OCI-LY7 (cell line): Measurements from ENCODE around the gene TPCN2. TPM values are rescaled to one million over a fixed set of nuclear protein-coding genes. Genes with fewer than 3 reads are reported as not detected.

Source experiments
- BruUV-seq: library from RNA; stranded (reverse); fragments of 400-500 nt; replicated peaks from 2 replicates; lab custom pipeline; 2021; lab: Mats Ljungman, UMichigan
- CTCF ChIA-PET: fragments of 300-600 bp; sonication (Branson Sonifier 250); formaldehyde crosslinking; loops from one replicate; lab custom pipeline; 2022; ENCODE audit warnings: antibody characterized with exemption; ENCODE audit not compliant: unreplicated experiment; lab: Charles Lee
- POLR2A ChIA-PET: fragments of 300-600 bp; sonication (Branson Sonifier 250); formaldehyde crosslinking; loops from one replicate; lab custom pipeline; 2022; ENCODE audit warnings: antibody characterized with exemption; lab: Charles Lee
- DNase-seq: peaks from one replicate; pipeline ENCODE4 v3.0.0-alpha.2; 2015; ENCODE audit warnings: low spot score
- H2AFZ ChIP-seq: fragments of 200-600 bp; sonication (generic), shearing (Covaris generic); 2 replicates; pipeline ENCODE4 v1.6.1; 2014; ENCODE audit warnings: mild to moderate bottlenecking, antibody characterized with exemption, low read length, moderate library complexity
- H3K27ac ChIP-seq: fragments of 200-600 bp; sonication (generic); 2 replicates; pipeline ENCODE4 v1.5.1; 2014; ENCODE audit warnings: mixed run types, low read depth, mild to moderate bottlenecking, moderate library complexity, low read length, inconsistent platforms; ENCODE audit not compliant: poor library complexity, severe bottlenecking
- H3K36me3 ChIP-seq: fragments of 200-600 bp; sonication (generic); 2 replicates; pipeline ENCODE4 v1.6.1; 2014; ENCODE audit warnings: mild to moderate bottlenecking, antibody characterized with exemption, low read length, moderate library complexity, mixed read lengths; ENCODE audit not compliant: insufficient read depth
- H3K4me1 ChIP-seq: fragments of 200-600 bp; sonication (generic); 2 replicates; pipeline ENCODE4 v1.5.1; 2014; ENCODE audit warnings: mild to moderate bottlenecking, low read length; ENCODE audit not compliant: insufficient read depth, poor library complexity, severe bottlenecking
- H3K4me2 ChIP-seq: fragments of 200-600 bp; sonication (generic); 2 replicates; pipeline ENCODE4 v1.6.1; 2014; ENCODE audit warnings: mild to moderate bottlenecking, low read length
- H3K4me3 ChIP-seq: fragments of 200-600 bp; sonication (generic); 2 replicates; pipeline ENCODE4 v1.5.1; 2014; ENCODE audit warnings: mild to moderate bottlenecking, low read depth, low read length; ENCODE audit not compliant: poor library complexity, severe bottlenecking
- H3K79me2 ChIP-seq: fragments of 200-600 bp; sonication (generic); 2 replicates; pipeline ENCODE4 v1.6.1; 2016; ENCODE audit warnings: low read depth, mild to moderate bottlenecking, low read length, moderate library complexity, mixed read lengths; ENCODE audit not compliant: insufficient read depth
- H3K9me2 ChIP-seq: fragments of 200-600 bp; sonication (generic); 2 replicates; pipeline ENCODE4 v1.6.1; 2016; ENCODE audit warnings: mild to moderate bottlenecking, low read length, mixed read lengths; ENCODE audit not compliant: insufficient read depth
- H3K9me3 ChIP-seq: fragments of 200-600 bp; sonication (generic); 2 replicates; pipeline ENCODE4 v1.6.1; 2014; ENCODE audit warnings: mild to moderate bottlenecking, mixed run types, low read length, mixed read lengths
- H4K20me1 ChIP-seq: fragments of 200-600 bp; sonication (generic); 2 replicates; pipeline ENCODE4 v1.6.1; 2014; ENCODE audit warnings: mild to moderate bottlenecking, antibody characterized with exemption, low read length, moderate library complexity, mixed read lengths; ENCODE audit not compliant: insufficient read depth
- CTCF ChIP-seq: fragments of 200-600 bp; sonication (generic); conservative IDR thresholded peaks from 2 replicates; pipeline ENCODE4 v1.5.1; 2014; ENCODE audit warnings: mild to moderate bottlenecking, antibody characterized with exemption, low read length, moderate library complexity, mixed read lengths
- EZH2phosphoT487 ChIP-seq: fragments of 200-600 bp; sonication (generic); IDR thresholded peaks from 2 replicates; pipeline ENCODE4 v1.6.1; 2018; ENCODE audit warnings: low read depth, borderline replicate concordance, mild to moderate bottlenecking, mixed run types, antibody characterized with exemption, low read length, moderate library complexity, mixed read lengths
- intact Hi-C: fragments of 100-400 bp; cut with micrococcal nuclease; formaldehyde crosslinking; loops from one replicate; pipeline ENCODE4 v1.10.0; 2022; ENCODE audit not compliant: unreplicated experiment
- total RNA-seq, 2 experiments: library from RNA; depleted of rRNA in 1 of 2; stranded (reverse); fragments of >200 nt in 1 of 2; shearing (Covaris generic) in 1 of 2; gene quantifications; 2 replicates each; pipeline ENCODE4 v1.2.3, GENCODE V29; 2014 to 2022

TPCN2 gene
- total RNA-seq, 2 experiments from 2014 or later = 21.5 to 65.2 TPM

GRCh38 chr11:69104212-69104855 lies 55.6 kb downstream of the TPCN2 start:
- Histone ChIP-seq H3K9me3 (no peaks in the 10 kb centered on the region), H2AFZ (no peak overlapping the region), H3K27ac (no peak overlapping the region), H4K20me1 (no peaks in the 10 kb centered on the region), H3K79me2 (no peaks in the 10 kb centered on the region), H3K36me3 (no peaks in the 10 kb centered on the region), H3K9me2 (no peaks in the 10 kb centered on the region), H3K4me3 (no peak overlapping the region), H3K4me2 (no peak overlapping the region), H3K4me1 (no peaks in the 10 kb centered on the region)
- ChIA-PET CTCF (no interaction called here), POLR2A (no interaction called here)
- TF ChIP-seq EZH2phosphoT487 = no peak
- no peak for TF ChIP-seq CTCF
- no peak for DNase-seq
- intact Hi-C loops = no loop called here
- no TSS peak for BruUV-seq

GRCh38 chr11:69104856-69105395 lies 56.2 kb downstream of the TPCN2 start:
- Histone ChIP-seq H3K36me3 (no peaks in the 10 kb centered on the region), H2AFZ (no peak overlapping the region), H3K4me3 (no peak overlapping the region), H3K4me2 (no peak overlapping the region), H3K9me3 (no peaks in the 10 kb centered on the region), H3K9me2 (no peaks in the 10 kb centered on the region), H3K79me2 (no peaks in the 10 kb centered on the region), H4K20me1 (no peaks in the 10 kb centered on the region), H3K4me1 (no peaks in the 10 kb centered on the region), H3K27ac (no peak overlapping the region)
- TF ChIP-seq EZH2phosphoT487 (no peak), CTCF (no peak)
- ChIA-PET POLR2A (no interaction called here), CTCF (no interaction called here)
- no peak for DNase-seq
- intact Hi-C loops = no loop called here
- BruUV-seq = no TSS peak

GRCh38 chr11:69105461-69106030 lies 56.8 kb downstream of the TPCN2 start:
- TF ChIP-seq CTCF = no peak
- TF ChIP-seq EZH2phosphoT487 = no peak
- Histone ChIP-seq H3K9me3 (no peaks in the 10 kb centered on the region), H3K4me1 (no peaks in the 10 kb centered on the region), H3K36me3 (no peaks in the 10 kb centered on the region), H3K79me2 (no peaks in the 10 kb centered on the region), H3K4me3 (no peak overlapping the region), H3K4me2 (no peak overlapping the region), H4K20me1 (no peaks in the 10 kb centered on the region), H2AFZ (no peak overlapping the region), H3K9me2 (no peaks in the 10 kb centered on the region), H3K27ac (no peak overlapping the region)
- intact Hi-C loops = no loop called here
- ChIA-PET CTCF (no interaction called here), POLR2A (interaction anchor here (0.7 kb wide), 1 partner anchor 538 kb away, joined by 3 read pairs; no protein-coding TSS in a partner anchor)
- no peak for DNase-seq
- no TSS peak for BruUV-seq
